ENCODE data around the gene APOA5. TPM values are rescaled to one million over a fixed set of nuclear protein-coding genes. Genes with fewer than 3 reads are reported as not detected.

The APOA5 gene
- total RNA-seq, 2 donors from 2014 or later = not detected

GRCh38 chr11:116778556-116778955, 13.1 kb downstream of the APOA5 start:
- Histone ChIP-seq H3K4me1 (ENCODE audit: control insufficient read depth in 1 of 2, low read depth in 2 of 2) (no peaks in the 10 kb centered on the region), H3K27me3 (replicated peaks; ENCODE audit: insufficient read depth) (no peaks in the 10 kb centered on the region), H3K27ac (no peak overlapping the region), H3K36me3 (peaks cover 51% of the 10 kb centered on the region), H3K4me3 (no peak overlapping the region), H3K9me3 (no peaks in the 10 kb centered on the region)
- ATAC-seq (ENCODE audit: insufficient number of reproducible peaks, low FRiP score, low read depth) (no peak), DNase-seq (ENCODE audit: low spot score) (no peak)
- TF ChIP-seq CTCF (IDR thresholded peaks at IDR 0.05) = no peak

GRCh38 chr11:116777056-116777455, 14.6 kb downstream of the APOA5 start:
- Histone ChIP-seq H3K27me3 (replicated peaks; ENCODE audit: insufficient read depth) (no peaks in the 10 kb centered on the region), H3K36me3 (peaks cover 37% of the 10 kb centered on the region), H3K4me1 (ENCODE audit: control insufficient read depth in 1 of 2, low read depth in 2 of 2) (peaks cover 1% of the 10 kb centered on the region in 2 donors), H3K9me3 (no peaks in the 10 kb centered on the region), H3K27ac (no peak overlapping the region), H3K4me3 (no peak overlapping the region)
- no peak for TF ChIP-seq CTCF (IDR thresholded peaks at IDR 0.05)
- ATAC-seq (ENCODE audit: insufficient number of reproducible peaks, low FRiP score, low read depth) (no peak), DNase-seq (ENCODE audit: low spot score) (no peak)

GRCh38 chr11:116776522-116776984, 15.1 kb downstream of the APOA5 start:
- peaks cover 5 to 6% of the 10 kb centered on the region in 2 donors for H3K4me1 ChIP-seq (ENCODE audit: control insufficient read depth in 1 of 2, low read depth in 2 of 2)
- H3K27ac ChIP-seq = no peak overlapping the region
- no peak for TF ChIP-seq CTCF (IDR thresholded peaks at IDR 0.05)
- peaks cover 35% of the 10 kb centered on the region for H3K36me3 ChIP-seq
- no peak overlapping the region for H3K4me3 ChIP-seq
- no peaks in the 10 kb centered on the region for H3K27me3 ChIP-seq (replicated peaks; ENCODE audit: insufficient read depth)
- DNase-seq (ENCODE audit: low spot score) (no peak), ATAC-seq (ENCODE audit: insufficient number of reproducible peaks, low FRiP score, low read depth) (no peak)
- no peaks in the 10 kb centered on the region for H3K9me3 ChIP-seq

- no peak for DNase-seq (ENCODE audit: low spot score)
- no peak for ATAC-seq (ENCODE audit: insufficient number of reproducible peaks, low FRiP score, low read depth)
- Histone ChIP-seq H3K27ac (no peak overlapping the region), H3K9me3 (no peaks in the 10 kb centered on the region), H3K4me1 (ENCODE audit: control insufficient read depth in 1 of 2, low read depth in 2 of 2) (peaks cover 7 to 12% of the 10 kb centered on the region in 2 donors), H3K4me3 (no peak overlapping the region), H3K36me3 (peaks cover 30% of the 10 kb centered on the region), H3K27me3 (replicated peaks; ENCODE audit: insufficient read depth) (no peaks in the 10 kb centered on the region)
- TF ChIP-seq CTCF (IDR thresholded peaks at IDR 0.05) = no peak
These were observed 15.7 kb downstream of the APOA5 start for GRCh38 chr11:116775975-116776374.

- Histone ChIP-seq H3K27me3 (replicated peaks; ENCODE audit: insufficient read depth) (no peaks in the 10 kb centered on the region), H3K4me1 (ENCODE audit: control insufficient read depth in 1 of 2, low read depth in 2 of 2) (peaks cover 11 to 22% of the 10 kb centered on the region in 2 donors), H3K36me3 (peaks cover 22% of the 10 kb centered on the region), H3K9me3 (no peaks in the 10 kb centered on the region), H3K27ac (no peak overlapping the region), H3K4me3 (no peak overlapping the region)
- ATAC-seq (ENCODE audit: insufficient number of reproducible peaks, low FRiP score, low read depth) = no peak
- DNase-seq (ENCODE audit: low spot score) = no peak
- TF ChIP-seq CTCF (IDR thresholded peaks at IDR 0.05) = no peak
These were observed 17.0 kb downstream of the APOA5 start for GRCh38 chr11:116774661-116775060.

Data from thoracic aorta (tissue), 2 donors.